Type B pancreatic cell (in vitro differentiated cells): Measurements from ENCODE around the gene OPN1SW. TPM values are rescaled to one million over a fixed set of nuclear protein-coding genes. Genes with fewer than 3 reads are reported as not detected.

ENCODE experiments used
- DNase-seq: peaks from one replicate; pipeline ENCODE4 v3.0.0; 2021; ENCODE audit warnings: mixed read lengths; ENCODE audit not compliant: unreplicated experiment; ENCODE audit errors: extremely low spot score
- H3K27ac Mint-ChIP-seq: 2 replicates; pipeline ENCODE4 v1.8.0; 2021; ENCODE audit warnings: mild to moderate bottlenecking, mixed read lengths
- H3K27me3 Mint-ChIP-seq: 2 replicates; pipeline ENCODE4 v1.8.0; 2021; ENCODE audit warnings: mixed read lengths
- H3K36me3 Mint-ChIP-seq: 2 replicates; pipeline ENCODE4 v1.8.0; 2021; ENCODE audit warnings: mixed read lengths
- H3K4me1 Mint-ChIP-seq: one replicate; pipeline ENCODE4 v1.8.0; 2021; ENCODE audit warnings: mixed read lengths; ENCODE audit not compliant: unreplicated experiment
- H3K4me3 Mint-ChIP-seq: 2 replicates; pipeline ENCODE4 v1.8.0; 2021; ENCODE audit warnings: mild to moderate bottlenecking, mixed read lengths
- H3K9me3 Mint-ChIP-seq: 2 replicates; pipeline ENCODE4 v1.8.0; 2021; ENCODE audit warnings: mixed read lengths
- CTCF ChIP-seq: fragments of 200-600 bp; sonication (generic); conservative IDR thresholded peaks from 2 replicates; pipeline ENCODE4 v1.5.0; 2021; ENCODE audit warnings: antibody characterized with exemption, mild to moderate bottlenecking
- long read RNA-seq: library from polyadenylated mRNA; unstranded; transcript quantifications from one replicate; pipeline ENCODE4 v2.0.0, GENCODE V29; 2020
- total RNA-seq: library from RNA; stranded (reverse); gene quantifications from 2 replicates; pipeline ENCODE4 v1.2.1, GENCODE V29; 2021; ENCODE audit warnings: low replicate concordance

Gene OPN1SW
- not detected in 2 replicates for total RNA-seq
- long read RNA-seq, partial matches to known transcripts: 0 of 1 reads
- long read RNA-seq, other reads (novel, unspliced or antisense): 1 of 1 reads

DNA sequence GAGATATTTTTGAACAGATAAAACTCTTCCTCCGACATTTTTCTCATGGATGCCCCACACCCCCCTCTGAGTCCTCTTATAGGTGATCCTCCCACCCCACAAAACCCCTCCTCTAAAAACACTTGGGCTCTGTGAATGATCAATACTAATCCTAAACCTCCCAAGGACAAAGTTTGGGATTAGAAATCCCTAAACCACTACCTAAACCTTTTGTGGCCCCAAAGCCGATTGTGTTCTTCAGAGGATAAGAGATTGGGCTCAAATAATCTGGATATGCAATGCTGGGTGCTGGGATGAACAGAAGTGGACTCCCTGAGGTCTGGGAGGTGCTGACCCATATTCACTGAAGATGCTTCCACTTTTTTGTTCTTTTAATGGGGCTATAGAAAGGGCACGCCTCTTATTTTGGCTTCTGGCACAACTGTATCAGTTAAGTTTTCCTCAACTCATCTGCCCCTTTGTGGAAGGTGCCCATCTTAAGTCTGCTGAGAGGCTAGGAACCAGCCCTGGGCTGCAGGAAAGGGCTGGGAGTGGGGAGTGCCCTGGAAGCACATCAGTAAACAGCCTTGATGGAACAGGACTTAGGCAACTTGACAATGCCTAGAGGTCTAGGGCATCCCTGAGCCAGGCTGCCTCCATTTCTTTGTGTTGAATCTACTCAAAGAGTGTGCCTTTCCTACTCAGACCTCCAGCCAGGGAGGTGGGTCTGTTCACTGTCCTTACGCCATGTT lies at the start of gene OPN1SW:
TSS of gene OPN1SW (minus strand) at position 51 of the 731 bp plus-strand sequence. CDS start at position 38, 13 bp downstream.
- H3K36me3 Mint-ChIP-seq: peaks cover 26% of the 10 kb centered on the region
- no peaks in the 10 kb centered on the region for H3K4me1 Mint-ChIP-seq
- H3K4me3 Mint-ChIP-seq: no peak within 1 kb of the TSS
- H3K9me3 Mint-ChIP-seq: peaks cover 17% of the 10 kb centered on the region
- no peak for TF ChIP-seq CTCF
- H3K27me3 Mint-ChIP-seq: no peaks in the 10 kb centered on the region
- H3K27ac Mint-ChIP-seq: no peak within 1 kb of the TSS
- no peak for DNase-seq

- no peak overlapping the region for H3K27ac Mint-ChIP-seq
- H3K4me1 Mint-ChIP-seq: peaks cover 6% of the 10 kb centered on the region
- DNase-seq: no peak
- H3K36me3 Mint-ChIP-seq: no peaks in the 10 kb centered on the region
- H3K27me3 Mint-ChIP-seq: peaks cover 4% of the 10 kb centered on the region
- H3K4me3 Mint-ChIP-seq: no peak overlapping the region
- no peaks in the 10 kb centered on the region for H3K9me3 Mint-ChIP-seq
- TF ChIP-seq CTCF: no peak
Observed at GRCh38 chr7:128821724-128822123, 46.1 kb upstream of the OPN1SW start.

- Mint-ChIP-seq H3K27ac (no peak overlapping the region), H3K4me3 (no peak overlapping the region), H3K36me3 (peaks cover 4% of the 10 kb centered on the region), H3K27me3 (peaks cover 8% of the 10 kb centered on the region), H3K9me3 (no peaks in the 10 kb centered on the region), H3K4me1 (peaks cover 6% of the 10 kb centered on the region)
- no peak for DNase-seq
- TF ChIP-seq CTCF: no peak
Observed at GRCh38 chr7:128818694-128819093, 43.1 kb upstream of the OPN1SW start.

DNA sequence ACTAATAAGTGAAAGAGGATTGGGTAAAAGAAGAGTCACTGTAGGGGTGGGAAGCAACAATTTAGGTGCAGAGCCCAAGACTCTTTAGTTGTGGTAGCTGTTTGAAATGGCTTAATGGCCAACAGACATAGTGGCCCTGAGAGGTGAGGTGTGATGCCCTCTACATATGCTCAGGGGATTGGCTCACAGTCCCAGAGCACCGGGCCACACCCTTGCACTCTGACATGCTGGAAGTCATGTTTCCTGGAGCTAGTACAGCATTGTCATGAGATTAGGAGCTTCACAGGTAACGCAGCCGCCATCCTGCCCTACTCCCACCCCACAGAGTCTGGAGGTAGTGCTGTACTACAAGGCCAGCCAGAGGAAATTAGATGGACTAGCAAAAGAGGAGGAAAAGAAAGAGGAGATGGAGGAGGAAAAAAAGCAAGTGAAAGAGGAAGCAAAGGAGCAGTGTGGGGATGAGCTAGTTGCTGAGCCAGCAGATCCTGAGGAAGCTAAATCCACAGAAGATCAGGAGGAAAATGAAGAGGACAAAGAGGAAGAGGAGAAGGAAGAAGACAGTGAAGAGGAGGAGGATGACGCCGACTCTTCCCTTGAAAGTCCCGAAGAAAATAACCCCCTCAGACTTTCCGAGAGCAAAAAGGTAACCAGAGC lies 39.8 kb upstream of the OPN1SW start:
- no peak for TF ChIP-seq CTCF
- no peak overlapping the region for H3K27ac Mint-ChIP-seq
- DNase-seq: no peak
- H3K27me3 Mint-ChIP-seq: peaks cover 8% of the 10 kb centered on the region
- H3K4me1 Mint-ChIP-seq: no peaks in the 10 kb centered on the region
- H3K9me3 Mint-ChIP-seq: no peaks in the 10 kb centered on the region
- peaks cover 4% of the 10 kb centered on the region for H3K36me3 Mint-ChIP-seq
- H3K4me3 Mint-ChIP-seq: no peak overlapping the region

DNA sequence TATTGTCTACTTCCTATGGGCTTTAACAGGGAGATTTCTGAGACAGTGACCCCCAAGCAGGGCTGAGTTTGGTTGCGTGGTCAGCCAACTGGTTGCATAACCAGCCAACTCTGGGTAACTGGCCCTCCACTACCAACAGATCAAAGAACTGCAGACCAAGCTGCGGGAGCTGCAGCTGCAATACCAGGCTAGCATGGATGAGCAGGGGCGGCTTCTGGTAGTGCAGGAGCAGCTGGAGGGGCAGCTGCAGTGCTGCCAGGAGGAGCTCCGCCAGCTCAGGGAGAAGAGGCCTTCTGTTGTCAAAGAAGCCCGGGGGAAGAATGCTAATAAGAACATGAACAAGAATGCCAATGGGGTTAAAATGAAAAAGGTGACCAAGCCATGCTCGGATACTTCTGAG lies 38.9 kb upstream of the OPN1SW start:
- Mint-ChIP-seq H3K4me3 (no peak overlapping the region), H3K9me3 (no peaks in the 10 kb centered on the region), H3K36me3 (peaks cover 4% of the 10 kb centered on the region), H3K27me3 (peaks cover 4% of the 10 kb centered on the region), H3K4me1 (no peaks in the 10 kb centered on the region), H3K27ac (no peak overlapping the region)
- no peak for TF ChIP-seq CTCF
- DNase-seq: no peak
